Left ventricle myocardium inferior (tissue), 1 donor: ENCODE measurements around the gene F2R. TPM values are rescaled to one million over a fixed set of nuclear protein-coding genes. Genes with fewer than 3 reads are reported as not detected.

Experiments
- DNase-seq: peaks from one replicate; pipeline ENCODE4 v3.0.0-alpha.2; 2020
- H3K27ac ChIP-seq: fragments of 200-600 bp; replicated peaks from 2 replicates; pipeline ENCODE4 v1.8.0; 2021
- H3K27me3 ChIP-seq: fragments of 200-600 bp; 2 replicates; pipeline ENCODE4 v1.8.0; 2021; ENCODE audit warnings: low read depth
- H3K36me3 ChIP-seq: fragments of 200-600 bp; 2 replicates; pipeline ENCODE4 v1.8.0; 2021
- H3K4me1 ChIP-seq: fragments of 200-600 bp; 2 replicates; pipeline ENCODE4 v1.8.0; 2021
- H3K4me3 ChIP-seq: fragments of 200-600 bp; 2 replicates; pipeline ENCODE4 v1.8.0; 2021; ENCODE audit warnings: mild to moderate bottlenecking, moderate library complexity
- H3K9me3 ChIP-seq: fragments of 200-600 bp; replicated peaks from 2 replicates; pipeline ENCODE4 v1.8.0; 2021
- CTCF ChIP-seq: fragments of 200-600 bp; IDR thresholded peaks from 2 replicates; pipeline ENCODE4 v1.8.0; 2021; ENCODE audit warnings: antibody characterized with exemption, mild to moderate bottlenecking, borderline replicate concordance
- intact Hi-C: fragments of 100-400 bp; cut with micrococcal nuclease; formaldehyde crosslinking; loops from one replicate; pipeline ENCODE4 v1.11.0; 2022
- long read RNA-seq: library from polyadenylated mRNA; unstranded; transcript quantifications from one replicate; pipeline ENCODE4 v2.0.0, GENCODE V29; 2021
- total RNA-seq: library from RNA; stranded (reverse); fragmentation: NEBNext Ultra II Directional; extraction: Animal tissue kit (Norgen Biotek cat#: 25700); gene quantifications from one replicate; pipeline ENCODE4 v1.2.1, GENCODE V29; 2021
- donor health status: DM: no; HTN: yes; CAD: no; lungs with severe emphysema.

F2R gene
- total RNA-seq = 9.4 TPM
- long read RNA-seq, transcript F2R-201 (2 exons, 3,821 nt) = major isoform, 5 of 6 reads
- long read RNA-seq, partial matches to known transcripts = 0 of 6 reads
- long read RNA-seq, other reads (novel, unspliced or antisense) = 1 of 6 reads

GRCh38 chr5:76715736-76716455, at the start of gene F2R:
TSS of gene F2R (plus strand) at chr5:76716126. CDS start at chr5:76716308, 182 bp downstream.
- peak within 1 kb of the TSS; percentile 76 for H3K4me3 ChIP-seq
- intact Hi-C loops = no loop called here
- TF ChIP-seq CTCF = peak; percentile 69
- no peaks in the 10 kb centered on the region for H3K36me3 ChIP-seq
- peaks cover 46% of the 10 kb centered on the region for H3K4me1 ChIP-seq
- peaks cover 42% of the 10 kb centered on the region for H3K27me3 ChIP-seq
- H3K9me3 ChIP-seq = no peaks in the 10 kb centered on the region
- DNase-seq = peak; percentile 73
- peak within 1 kb of the TSS; percentile 78 for H3K27ac ChIP-seq

- TF ChIP-seq CTCF = no peak
- Histone ChIP-seq H3K9me3 (no peaks in the 10 kb centered on the region), H3K36me3 (no peaks in the 10 kb centered on the region), H3K27me3 (no peaks in the 10 kb centered on the region), H3K4me1 (no peaks in the 10 kb centered on the region), H3K27ac (no peak overlapping the region), H3K4me3 (no peak overlapping the region)
- intact Hi-C loops = no loop called here
- no peak for DNase-seq
These were observed 48.4 kb upstream of the F2R start for GRCh38 chr5:76667495-76667894.

GRCh38 chr5:76669245-76669644, 46.7 kb upstream of the F2R start:
- intact Hi-C loops = no loop called here
- Histone ChIP-seq H3K4me1 (no peaks in the 10 kb centered on the region), H3K27ac (no peak overlapping the region), H3K36me3 (no peaks in the 10 kb centered on the region), H3K9me3 (no peaks in the 10 kb centered on the region), H3K4me3 (no peak overlapping the region), H3K27me3 (no peaks in the 10 kb centered on the region)
- no peak for TF ChIP-seq CTCF
- DNase-seq = no peak

- Histone ChIP-seq H3K9me3 (no peaks in the 10 kb centered on the region), H3K4me1 (no peaks in the 10 kb centered on the region), H3K36me3 (no peaks in the 10 kb centered on the region), H3K27me3 (no peaks in the 10 kb centered on the region), H3K27ac (no peak overlapping the region), H3K4me3 (no peak overlapping the region)
- no peak for TF ChIP-seq CTCF
- no peak for DNase-seq
- intact Hi-C loops = no loop called here
These were observed 45.4 kb upstream of the F2R start for GRCh38 chr5:76670508-76670907.

- Histone ChIP-seq H3K9me3 (no peaks in the 10 kb centered on the region), H3K36me3 (no peaks in the 10 kb centered on the region), H3K4me1 (no peaks in the 10 kb centered on the region), H3K4me3 (no peak overlapping the region), H3K27me3 (no peaks in the 10 kb centered on the region), H3K27ac (no peak overlapping the region)
- no peak for TF ChIP-seq CTCF
- intact Hi-C loops = no loop called here
- no peak for DNase-seq
These were observed 43.7 kb upstream of the F2R start for GRCh38 chr5:76672242-76672641.
